Mesenchymal stem cell (in vitro differentiated cells and primary cell): ENCODE results near the gene CDC42BPG.

Experiments
- DNase-seq: peaks from one replicate; pipeline ENCODE4 v3.0.0-alpha.2; 2013
- H2AFZ ChIP-seq: one replicate; pipeline ENCODE4 v1.6.1; 2013; ENCODE audit warnings: low read depth, mild to moderate bottlenecking, control low read depth, inconsistent platforms, low read length, moderate library complexity
- H2AK5ac ChIP-seq: 2 replicates; pipeline ENCODE4 v1.6.1; 2013; ENCODE audit warnings: low read length, moderate library complexity, mild to moderate bottlenecking, inconsistent platforms; ENCODE audit not compliant: severe bottlenecking
- H2BK120ac ChIP-seq: one replicate; pipeline ENCODE4 v1.6.1; 2013; ENCODE audit warnings: low read depth, mild to moderate bottlenecking, inconsistent platforms, low read length, moderate library complexity
- H2BK12ac ChIP-seq, 2 experiments: one replicate each; pipeline ENCODE4 v1.6.1; 2013; ENCODE audit warnings: inconsistent platforms in 2 of 2, low read length in 2 of 2, mild to moderate bottlenecking in 2 of 2, moderate library complexity in 2 of 2, control low read depth in 1 of 2
- H2BK15ac ChIP-seq: one replicate; pipeline ENCODE4 v1.6.1; 2013; ENCODE audit warnings: mild to moderate bottlenecking, low read depth, inconsistent platforms; ENCODE audit not compliant: poor library complexity, severe bottlenecking
- H2BK5ac ChIP-seq: 2 replicates; pipeline ENCODE4 v1.6.1; 2013; ENCODE audit warnings: low read depth, mild to moderate bottlenecking, low read length, control low read depth, inconsistent platforms; ENCODE audit not compliant: poor library complexity, severe bottlenecking
- H3K14ac ChIP-seq, 2 experiments: one replicate each; pipeline ENCODE4 v1.6.1; 2013; ENCODE audit warnings: inconsistent platforms in 2 of 2, low read length in 2 of 2, control low read depth in 1 of 2, mild to moderate bottlenecking in 1 of 2, moderate library complexity in 1 of 2
- H3K18ac ChIP-seq, 2 experiments: one replicate each; pipeline ENCODE4 v1.6.1; 2013; ENCODE audit warnings: inconsistent platforms in 2 of 2, low read length in 2 of 2, control low read depth in 1 of 2, low read depth in 1 of 2, mild to moderate bottlenecking in 1 of 2
- H3K23ac ChIP-seq, 2 experiments: one replicate each; pipeline ENCODE4 v1.6.1; 2013; ENCODE audit warnings: inconsistent platforms in 2 of 2, low read length in 2 of 2, mild to moderate bottlenecking in 2 of 2, moderate library complexity in 2 of 2, control low read depth in 1 of 2
- H3K27ac ChIP-seq: 2 replicates; pipeline ENCODE4 v1.5.1; 2013; ENCODE audit warnings: mild to moderate bottlenecking, moderate library complexity, low read length, control low read depth, inconsistent platforms; ENCODE audit not compliant: poor library complexity, severe bottlenecking
- H3K27me3 ChIP-seq, 2 experiments: 2 replicates each; pipeline versions ENCODE4 v1.6.1 to v1.7.0; 2013; ENCODE audit warnings: low read length in 2 of 2, mild to moderate bottlenecking in 2 of 2, moderate library complexity in 2 of 2, control low read depth in 1 of 2, inconsistent platforms in 1 of 2; ENCODE audit not compliant: control insufficient read depth in 1 of 2, insufficient read depth in 1 of 2
- H3K36me3 ChIP-seq, 2 experiments: 2 replicates each; pipeline versions ENCODE4 v1.6.1 to v1.7.0; 2013; ENCODE audit warnings: low read length in 2 of 2, control low read depth in 1 of 2, inconsistent platforms in 1 of 2, low read depth in 1 of 2, mild to moderate bottlenecking in 1 of 2; ENCODE audit not compliant: insufficient read depth in 2 of 2, control insufficient read depth in 1 of 2
- H3K4ac ChIP-seq, 2 experiments: one replicate each; pipeline ENCODE4 v1.6.1; 2013; ENCODE audit warnings: inconsistent platforms in 2 of 2, low read length in 2 of 2, mild to moderate bottlenecking in 2 of 2, moderate library complexity in 2 of 2, control low read depth in 1 of 2, low read depth in 1 of 2
- H3K4me1 ChIP-seq: 2 replicates; pipeline ENCODE4 v1.6.1; 2013; ENCODE audit warnings: low read depth, low read length, control low read depth; ENCODE audit not compliant: control insufficient read depth, insufficient read depth
- H3K4me2 ChIP-seq: 2 replicates; pipeline ENCODE4 v1.6.1; 2013; ENCODE audit warnings: low read length, mild to moderate bottlenecking, inconsistent platforms; ENCODE audit not compliant: poor library complexity, severe bottlenecking
- H3K4me3 ChIP-seq, 2 experiments: 2 replicates each; pipeline versions ENCODE4 v1.5.1 to v1.7.0; 2013; ENCODE audit warnings: low read length in 2 of 2, mild to moderate bottlenecking in 2 of 2, control low read depth in 1 of 2, low read depth in 1 of 2; ENCODE audit not compliant: insufficient read depth in 1 of 2
- H3K79me1 ChIP-seq: replicated peaks from 2 replicates; pipeline ENCODE4 v1.6.1; 2013; ENCODE audit warnings: mild to moderate bottlenecking, control low read depth, low read length, inconsistent platforms; ENCODE audit not compliant: poor library complexity, severe bottlenecking
- H3K9ac ChIP-seq: 2 replicates; pipeline ENCODE4 v1.7.0; 2013; ENCODE audit warnings: mild to moderate bottlenecking, low read length, moderate library complexity
- H3K9me3 ChIP-seq: 2 replicates; pipeline ENCODE4 v1.7.0; 2013; ENCODE audit warnings: mild to moderate bottlenecking, low read length; ENCODE audit not compliant: control insufficient read depth
- H4K8ac ChIP-seq: one replicate; pipeline ENCODE4 v1.6.1; 2013; ENCODE audit warnings: inconsistent platforms, mild to moderate bottlenecking, low read length, moderate library complexity
- H4K91ac ChIP-seq: one replicate; pipeline ENCODE4 v1.6.1; 2013; ENCODE audit warnings: mild to moderate bottlenecking, low read length, inconsistent platforms
- WGBS: methylation state at CpG from one replicate; pipeline ENCODE4 v1.1.7; 2013; ENCODE audit warnings: mixed read lengths; 5-methylcytosine and 5-hydroxymethylcytosine counted together

The CDC42BPG gene

DNA sequence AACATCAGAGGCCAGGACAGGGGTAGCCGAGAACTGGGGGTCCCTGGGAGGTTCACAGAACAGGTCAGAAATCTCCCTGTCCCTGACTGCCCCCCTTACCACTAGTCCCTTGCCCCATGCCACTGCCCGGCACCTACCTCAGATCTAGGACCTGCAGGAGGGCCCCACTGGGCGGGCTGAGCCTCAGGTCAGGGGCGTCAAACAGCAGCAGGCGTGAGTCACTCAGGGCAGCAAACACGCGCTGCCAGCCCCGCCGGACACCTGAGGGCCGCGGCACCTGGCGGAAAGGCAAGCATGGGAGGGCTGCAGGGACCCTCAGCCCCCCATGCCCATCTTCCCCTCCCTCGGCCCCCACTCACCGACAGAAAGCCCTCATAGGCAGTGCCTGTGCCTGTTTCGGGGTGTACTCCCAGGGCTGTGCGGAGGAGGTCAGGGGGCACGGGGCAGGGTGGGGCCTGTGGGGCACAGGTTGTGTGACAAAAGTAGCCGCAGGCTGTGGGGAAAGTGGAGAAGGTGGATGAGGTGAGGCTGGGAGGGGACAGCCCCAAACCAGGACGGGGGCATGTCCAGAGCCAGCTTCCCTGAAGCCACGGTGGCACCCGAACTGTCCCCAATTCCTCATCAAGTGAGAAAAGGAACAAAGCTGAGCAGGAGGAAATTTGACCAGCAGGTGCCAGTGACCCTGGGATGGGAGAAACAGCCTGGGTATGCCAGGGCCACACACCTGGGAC lies 11.8 kb downstream of the CDC42BPG start:
- Histone ChIP-seq H2BK5ac (no peak overlapping the region), H3K4me2 (no peak overlapping the region), H2BK15ac (no peak overlapping the region)

DNA sequence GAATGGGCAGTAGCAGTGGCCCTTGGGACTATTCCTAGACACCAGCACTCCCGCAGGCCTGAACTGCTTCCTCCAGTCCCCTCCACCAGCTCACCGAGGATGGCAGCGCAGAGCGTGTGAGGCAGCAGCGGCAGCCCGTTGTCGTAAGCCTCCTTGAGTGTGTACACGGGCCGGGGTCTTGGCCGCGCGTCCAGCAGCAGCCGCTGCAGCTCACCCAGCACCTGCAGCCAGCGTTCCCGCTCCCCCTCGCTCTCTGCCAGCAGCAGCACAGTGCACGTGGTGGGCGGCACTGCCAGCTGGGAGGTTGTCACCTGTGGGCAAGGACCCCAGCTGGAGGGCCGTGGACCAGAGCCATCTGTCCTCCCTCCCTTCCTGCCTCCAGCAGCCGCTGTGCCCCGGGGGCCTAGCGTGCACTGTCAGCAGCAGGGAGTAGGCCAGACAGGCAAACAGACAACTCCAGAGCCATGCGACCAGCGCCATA lies 13.0 kb downstream of the CDC42BPG start:
- Histone ChIP-seq H3K4ac (no peak overlapping the region), H2AFZ (no peak overlapping the region), H3K36me3 (peaks cover 0 to 63% of the 10 kb centered on the region in 2 experiments), H3K4me1 (peaks cover 13% of the 10 kb centered on the region), H3K27ac (no peak overlapping the region), H3K9ac (no peak overlapping the region), H3K4me2 (no peak overlapping the region), H3K23ac (no peak overlapping the region), H2AK5ac (no peak overlapping the region), H3K79me1 (no peaks in the 10 kb centered on the region), H4K8ac (no peak overlapping the region), H4K91ac (peak overlapping the region; percentile 12), H2BK15ac (no peak overlapping the region), H3K14ac (peak overlapping the region in 1 of 2 experiments; percentile 21), H3K27me3 (peaks cover 0 to 7% of the 10 kb centered on the region in 2 experiments), H2BK120ac (no peak overlapping the region), H2BK12ac (no peak overlapping the region), H3K9me3 (no peaks in the 10 kb centered on the region), H3K4me3 (no peak overlapping the region), H3K18ac (no peak overlapping the region), H2BK5ac (no peak overlapping the region)
- WGBS = 89% methylated on average over 24 of the region's 24 CpGs
- no peak for DNase-seq

More for the DNA sequence above, 11.8 kb downstream of the CDC42BPG start:
- H3K18ac ChIP-seq = no peak overlapping the region
- no peak overlapping the region for H3K27ac ChIP-seq
- no peak overlapping the region for H3K4ac ChIP-seq
- H4K91ac ChIP-seq = no peak overlapping the region
- no peak overlapping the region for H2AFZ ChIP-seq
- peaks cover 0 to 52% of the 10 kb centered on the region in 2 experiments for H3K36me3 ChIP-seq
- H3K27me3 ChIP-seq = peaks cover 0 to 7% of the 10 kb centered on the region in 2 experiments
- DNase-seq = no peak
- no peak overlapping the region for H3K4me3 ChIP-seq
- H2BK12ac ChIP-seq = no peak overlapping the region
- H4K8ac ChIP-seq = no peak overlapping the region
- H3K23ac ChIP-seq = no peak overlapping the region
- no peak overlapping the region for H2BK120ac ChIP-seq
- peaks cover 13% of the 10 kb centered on the region for H3K4me1 ChIP-seq
- no peak overlapping the region for H3K14ac ChIP-seq
- H3K9ac ChIP-seq = no peak overlapping the region
- no peak overlapping the region for H2AK5ac ChIP-seq
- WGBS = 91% methylated on average over 21 of the region's 21 CpGs
- H3K79me1 ChIP-seq = no peaks in the 10 kb centered on the region
- H3K9me3 ChIP-seq = no peaks in the 10 kb centered on the region

DNA sequence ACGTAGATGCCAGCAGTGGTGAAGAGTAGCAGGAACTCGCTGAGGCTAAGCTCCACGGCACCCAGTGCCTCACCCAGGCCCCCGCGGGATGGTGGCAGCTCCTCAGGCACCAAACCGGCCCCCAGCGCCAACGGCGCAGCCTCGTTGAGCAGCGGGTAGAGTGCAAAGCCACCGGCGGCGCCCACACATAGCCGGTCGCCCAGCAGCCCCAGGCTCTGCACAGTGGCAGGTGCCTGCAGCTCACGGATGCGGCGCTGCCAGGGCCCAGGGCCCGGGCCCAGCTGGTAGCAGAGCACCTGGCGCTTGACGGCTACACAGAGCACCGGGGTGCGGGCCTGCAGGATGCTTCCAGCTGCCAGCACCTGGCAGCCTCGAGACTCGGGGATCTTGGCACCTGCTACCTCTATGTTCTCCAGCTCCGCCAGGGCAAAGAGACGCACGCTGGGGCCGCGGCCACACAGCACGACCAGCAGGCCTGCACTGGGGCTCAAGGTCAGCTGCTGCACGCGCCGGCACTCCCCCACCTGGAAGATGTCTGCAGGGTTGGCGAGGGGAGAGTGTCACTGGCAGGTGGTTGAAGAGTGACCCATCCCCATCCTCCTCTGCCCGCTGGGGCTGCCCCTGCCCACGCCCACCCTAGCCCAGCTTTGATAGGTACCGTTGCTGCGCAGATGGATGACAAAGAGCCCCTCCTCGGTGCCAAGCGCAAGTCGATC lies 14.8 kb downstream of the CDC42BPG start:
- H3K4ac ChIP-seq = no peak overlapping the region
- H3K23ac ChIP-seq = no peak overlapping the region
- no peaks in the 10 kb centered on the region for H3K9me3 ChIP-seq
- H3K18ac ChIP-seq = no peak overlapping the region
- no peak overlapping the region for H3K4me3 ChIP-seq
- no peak overlapping the region for H2BK12ac ChIP-seq
- 95% methylated on average over 43 of the region's 43 CpGs for WGBS
- no peak overlapping the region for H3K27ac ChIP-seq
- H2AK5ac ChIP-seq = no peak overlapping the region
- no peak overlapping the region for H2BK120ac ChIP-seq
- H3K4me2 ChIP-seq = no peak overlapping the region
- H2AFZ ChIP-seq = no peak overlapping the region
- no peak overlapping the region for H4K91ac ChIP-seq
- H4K8ac ChIP-seq = no peak overlapping the region
- H3K4me1 ChIP-seq = peaks cover 2% of the 10 kb centered on the region
- peaks cover 0 to 64% of the 10 kb centered on the region in 2 experiments for H3K36me3 ChIP-seq
- no peak overlapping the region for H2BK5ac ChIP-seq
- no peak overlapping the region for H3K9ac ChIP-seq
- no peaks in the 10 kb centered on the region for H3K79me1 ChIP-seq
- H3K27me3 ChIP-seq = peaks cover 0 to 12% of the 10 kb centered on the region in 2 experiments
- no peak for DNase-seq
- no peak overlapping the region for H3K14ac ChIP-seq
- no peak overlapping the region for H2BK15ac ChIP-seq

DNA sequence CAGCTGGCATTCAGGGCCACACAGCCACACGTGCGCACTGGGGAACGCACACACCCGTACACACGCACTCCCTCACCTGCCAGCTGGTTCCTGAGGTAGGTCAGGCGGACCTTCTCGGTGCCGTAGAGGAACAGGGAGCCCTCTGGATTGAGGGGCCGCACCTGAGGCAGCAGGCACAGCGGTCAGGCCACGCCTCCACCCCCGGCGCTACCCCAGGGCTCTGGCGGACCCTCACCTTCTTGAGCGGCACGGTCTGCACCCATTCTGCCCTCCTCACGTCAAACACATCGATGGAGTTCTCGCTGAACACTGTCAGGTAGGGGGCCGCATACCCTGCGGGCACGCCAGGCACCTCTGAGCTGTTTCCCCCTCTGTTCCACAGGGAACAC lies 17.0 kb downstream of the CDC42BPG start:
- 96% methylated on average over 22 of the region's 22 CpGs for WGBS
- Histone ChIP-seq H4K8ac (no peak overlapping the region), H3K27me3 (peaks cover 0 to 22% of the 10 kb centered on the region in 2 experiments)

More for the DNA sequence above, 17.0 kb downstream of the CDC42BPG start:
- no peaks in the 10 kb centered on the region for H3K79me1 ChIP-seq
- no peak overlapping the region for H2BK12ac ChIP-seq
- H3K9ac ChIP-seq = no peak overlapping the region
- H3K4me3 ChIP-seq = no peak overlapping the region
- H4K91ac ChIP-seq = peak overlapping the region; percentile 31
- H3K4me1 ChIP-seq = peaks cover 2% of the 10 kb centered on the region
- no peak overlapping the region for H3K4me2 ChIP-seq
- H2BK5ac ChIP-seq = no peak overlapping the region
- no peak overlapping the region for H3K14ac ChIP-seq
- no peak overlapping the region for H3K4ac ChIP-seq
- H2BK15ac ChIP-seq = no peak overlapping the region
- H2AFZ ChIP-seq = no peak overlapping the region
- H3K18ac ChIP-seq = no peak overlapping the region
- H3K36me3 ChIP-seq = peaks cover 0 to 43% of the 10 kb centered on the region in 2 experiments
- H3K9me3 ChIP-seq = no peaks in the 10 kb centered on the region
- no peak overlapping the region for H3K27ac ChIP-seq
- no peak for DNase-seq
- no peak overlapping the region for H2BK120ac ChIP-seq
- no peak overlapping the region for H2AK5ac ChIP-seq
- H3K23ac ChIP-seq = no peak overlapping the region
